Mucosa of rectum (tissue), 2 donors: Measurements from ENCODE around the gene KDM4F.
A peak's percentile ranks its signal among the peaks of the same experiment; 100 is the strongest.

Experiments used
- H3K27ac ChIP-seq, 2 donors: one replicate each; pipeline ENCODE4 v1.7.0; 2013; ENCODE audit warnings: inconsistent platforms in 2 of 2, low read depth in 2 of 2, low read length in 2 of 2
- H3K27me3 ChIP-seq, 2 donors: one replicate each; pipeline ENCODE4 v1.7.0; 2013; ENCODE audit warnings: low read length in 2 of 2; ENCODE audit not compliant: control insufficient read depth in 2 of 2, insufficient read depth in 2 of 2
- H3K36me3 ChIP-seq, 2 donors: one replicate each; pipeline ENCODE4 v1.7.0; 2013; ENCODE audit warnings: low read length in 2 of 2; ENCODE audit not compliant: control insufficient read depth in 2 of 2, insufficient read depth in 2 of 2
- H3K4me1 ChIP-seq, 2 donors: one replicate each; pipeline ENCODE4 v1.7.0; 2013; ENCODE audit warnings: low read length in 2 of 2, mild to moderate bottlenecking in 1 of 2; ENCODE audit not compliant: control insufficient read depth in 2 of 2, insufficient read depth in 2 of 2
- H3K4me3 ChIP-seq, 2 donors: one replicate each; pipeline ENCODE4 v1.7.0; 2013; ENCODE audit warnings: low read length in 2 of 2
- H3K9ac ChIP-seq, 2 donors: one replicate each; pipeline ENCODE4 v1.7.0; 2013; ENCODE audit warnings: low read length in 2 of 2, low read depth in 1 of 2, mild to moderate bottlenecking in 1 of 2
- H3K9me3 ChIP-seq, 2 donors: one replicate each; pipeline ENCODE4 v1.7.0; 2013; ENCODE audit warnings: low read length in 2 of 2; ENCODE audit not compliant: control insufficient read depth in 2 of 2
- donor health status: healthy.
- donor health status: Normal muscosa, but diverticular disease.

The KDM4F gene

GRCh38 chr11:95088946-95089619 is 39.9 kb downstream of the KDM4F start:
- peaks cover 29 to 36% of the 10 kb centered on the region in 2 donors for H3K4me1 ChIP-seq
- H3K9me3 ChIP-seq: no peaks in the 10 kb centered on the region

DNA sequence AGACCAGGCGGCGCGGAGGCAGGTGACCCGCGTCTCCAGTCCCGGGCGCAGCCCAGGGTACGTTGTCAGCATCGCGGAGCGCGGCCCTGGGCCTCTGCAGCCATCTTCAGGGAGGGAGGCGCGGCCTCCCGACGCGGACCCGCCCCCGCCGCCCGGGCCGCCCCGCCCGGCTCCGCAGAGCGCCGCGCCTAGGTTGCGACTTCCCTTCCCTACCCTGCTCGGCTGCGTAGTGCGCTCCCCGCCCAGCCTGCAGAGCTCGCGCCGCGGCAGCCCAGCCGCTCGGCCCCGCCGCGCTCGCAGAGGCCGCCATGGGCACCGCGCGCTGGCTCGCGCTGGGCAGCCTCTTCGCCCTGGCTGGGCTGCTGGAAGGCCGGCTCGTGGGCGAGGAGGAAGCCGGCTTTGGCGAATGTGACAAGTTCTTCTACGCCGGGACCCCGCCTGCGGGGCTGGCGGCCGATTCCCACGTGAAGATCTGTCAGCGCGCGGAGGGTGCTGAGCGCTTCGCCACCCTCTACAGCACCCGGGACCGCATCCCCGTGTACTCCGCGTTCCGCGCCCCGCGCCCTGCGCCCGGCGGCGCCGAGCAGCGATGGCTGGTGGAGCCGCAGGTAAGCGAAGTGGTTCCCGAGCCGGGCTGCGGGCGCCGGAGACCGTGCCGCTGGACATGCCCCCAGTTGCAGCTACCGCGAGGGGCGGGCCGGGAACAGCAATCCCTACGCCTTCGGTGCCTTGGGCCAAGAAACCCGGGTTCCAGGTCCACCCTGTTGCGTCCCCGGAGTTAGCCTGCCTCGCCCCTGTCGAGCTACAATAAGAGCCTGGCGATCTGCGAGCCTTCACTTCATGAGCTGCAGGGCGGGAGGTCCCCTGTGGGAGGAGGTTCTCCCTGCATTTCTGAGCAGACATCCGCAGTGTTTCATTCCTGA is 40.7 kb downstream of the KDM4F start, which contains the start of gene ENDOD1:
TSS of gene ENDOD1 (plus strand) at position 227 of the 923 bp plus-strand sequence. CDS start at position 309, 82 bp downstream.
- Histone ChIP-seq H3K4me3 (peak within 1 kb of the TSS; percentile 78 to 82), H3K36me3 (peaks cover 0 to 4% of the 10 kb centered on the region in 2 donors), H3K9me3 (no peaks in the 10 kb centered on the region), H3K4me1 (peaks cover 29 to 43% of the 10 kb centered on the region in 2 donors), H3K9ac (peak within 1 kb of the TSS; percentile 86 to 94), H3K27me3 (no peaks in the 10 kb centered on the region), H3K27ac (peak within 1 kb of the TSS; percentile 94 to 96)

More at GRCh38 chr11:95088946-95089619, 39.9 kb downstream of the KDM4F start:
- Histone ChIP-seq H3K4me3 (peak overlapping the region; percentile 78 to 82), H3K9ac (peak overlapping the region; percentile 42 to 94), H3K36me3 (peaks cover 0 to under 1% of the 10 kb centered on the region in 2 donors), H3K27me3 (no peaks in the 10 kb centered on the region), H3K27ac (peak overlapping the region; percentile 94 to 96)

GRCh38 chr11:95091663-95092180 is 42.5 kb downstream of the KDM4F start:
- H3K36me3 ChIP-seq: peaks cover 0 to 4% of the 10 kb centered on the region in 2 donors
- peak overlapping the region; percentile 77 to 96 for H3K27ac ChIP-seq
- H3K27me3 ChIP-seq: no peaks in the 10 kb centered on the region
- H3K4me3 ChIP-seq: peak overlapping the region in 1 of 2 donors; percentile 78
- H3K9ac ChIP-seq: peak overlapping the region in 1 of 2 donors; percentile 94
- no peaks in the 10 kb centered on the region for H3K9me3 ChIP-seq
- H3K4me1 ChIP-seq: peaks cover 29 to 43% of the 10 kb centered on the region in 2 donors

GRCh38 chr11:95092549-95093324 is 43.5 kb downstream of the KDM4F start:
- H3K4me1 ChIP-seq: peaks cover 34 to 49% of the 10 kb centered on the region in 2 donors
- H3K27me3 ChIP-seq: no peaks in the 10 kb centered on the region
- peaks cover 0 to 4% of the 10 kb centered on the region in 2 donors for H3K36me3 ChIP-seq
- no peaks in the 10 kb centered on the region for H3K9me3 ChIP-seq
- H3K9ac ChIP-seq: peak overlapping the region in 1 of 2 donors; percentile 94
- peak overlapping the region; percentile 77 to 96 for H3K27ac ChIP-seq
- peak overlapping the region; percentile 13 to 53 for H3K4me3 ChIP-seq

DNA sequence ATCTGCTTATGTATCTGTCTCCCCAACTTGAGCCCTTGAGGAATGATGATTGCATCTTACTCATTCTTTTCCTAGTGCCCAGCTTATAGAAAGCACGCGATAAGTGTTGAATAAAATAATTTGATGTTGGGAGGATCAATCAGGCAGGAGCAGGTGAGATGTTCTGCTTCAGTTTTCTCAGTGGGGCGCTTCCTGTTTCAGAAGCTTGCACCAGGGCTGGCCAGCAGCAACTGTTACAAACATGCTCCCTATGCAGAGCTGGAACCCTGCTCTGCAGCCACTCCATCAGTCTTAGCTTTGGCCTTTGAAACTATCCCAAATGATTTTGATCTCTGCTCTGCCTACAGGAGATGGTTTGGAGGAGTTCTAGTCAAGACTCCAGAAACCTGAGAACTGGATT is 44.3 kb downstream of the KDM4F start:
- Histone ChIP-seq H3K9ac (peak overlapping the region in 1 of 2 donors; percentile 39), H3K4me1 (peaks cover 37 to 57% of the 10 kb centered on the region in 2 donors), H3K9me3 (no peaks in the 10 kb centered on the region), H3K36me3 (peaks cover 0 to 4% of the 10 kb centered on the region in 2 donors), H3K27ac (peak overlapping the region; percentile 77 to 96), H3K4me3 (peak overlapping the region in 1 of 2 donors; percentile 17), H3K27me3 (no peaks in the 10 kb centered on the region)

DNA sequence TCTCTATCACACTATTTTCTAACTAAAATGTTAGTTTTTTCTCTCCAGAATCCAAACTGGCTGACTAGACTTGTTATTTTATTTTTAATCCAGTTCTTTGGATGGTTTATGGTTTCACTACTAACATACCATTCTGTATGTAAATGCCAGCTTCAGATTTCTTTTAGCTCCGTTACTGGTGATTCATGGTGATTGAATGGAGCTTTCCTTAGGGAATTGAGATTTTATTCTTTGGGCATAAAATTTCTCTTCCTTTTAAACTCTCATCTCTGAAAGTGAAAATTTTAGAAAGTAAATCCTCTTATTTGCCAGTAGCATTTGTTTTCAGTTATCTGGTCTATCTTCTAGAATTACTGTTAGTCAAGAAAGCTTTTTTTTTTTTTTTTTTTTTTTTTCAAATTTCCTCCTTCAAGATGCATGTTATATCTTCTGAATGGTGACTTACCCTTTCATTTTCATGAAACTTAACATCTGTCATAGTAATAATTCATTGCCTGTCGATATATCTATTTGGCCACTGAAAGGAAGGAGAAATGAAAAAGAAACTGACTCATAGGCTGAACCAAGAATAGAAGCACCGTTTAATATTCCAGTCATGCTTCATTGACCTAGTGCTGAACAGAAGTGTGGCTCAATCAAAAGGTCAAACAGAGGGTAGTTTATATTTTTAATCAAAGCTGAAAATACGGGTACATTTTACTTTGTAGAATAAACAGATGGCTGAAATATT is 46.8 kb downstream of the KDM4F start:
- H3K4me3 ChIP-seq: no peak overlapping the region
- peaks cover 0 to 4% of the 10 kb centered on the region in 2 donors for H3K36me3 ChIP-seq
- H3K27ac ChIP-seq: no peak overlapping the region
- no peak overlapping the region for H3K9ac ChIP-seq
- no peaks in the 10 kb centered on the region for H3K27me3 ChIP-seq
- no peaks in the 10 kb centered on the region for H3K9me3 ChIP-seq
- H3K4me1 ChIP-seq: peaks cover 39 to 65% of the 10 kb centered on the region in 2 donors

DNA sequence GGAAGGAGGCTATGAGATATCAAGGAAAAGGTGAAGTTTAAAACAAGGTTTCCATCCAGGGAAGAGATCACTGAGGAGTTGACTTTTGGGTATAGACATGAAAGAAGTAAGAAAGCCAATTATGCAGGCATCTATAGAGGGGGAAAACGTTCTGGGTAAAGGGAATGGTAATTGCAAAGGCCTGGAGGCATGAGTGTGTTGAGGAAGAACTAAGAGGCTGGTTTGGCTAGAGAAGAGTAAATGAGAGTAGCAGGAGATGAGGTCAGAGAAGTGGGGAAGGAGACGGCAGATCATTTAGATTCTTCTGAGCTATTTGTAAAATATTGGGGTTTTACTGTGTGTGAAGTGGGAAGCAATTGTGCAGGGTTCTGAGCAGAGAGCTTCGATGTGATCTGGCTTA is 48.0 kb downstream of the KDM4F start:
- H3K4me1 ChIP-seq: peaks cover 34 to 55% of the 10 kb centered on the region in 2 donors
- H3K36me3 ChIP-seq: peaks cover 0 to 4% of the 10 kb centered on the region in 2 donors
- H3K9me3 ChIP-seq: no peaks in the 10 kb centered on the region
- H3K4me3 ChIP-seq: no peak overlapping the region
- no peak overlapping the region for H3K9ac ChIP-seq
- no peak overlapping the region for H3K27ac ChIP-seq
- no peaks in the 10 kb centered on the region for H3K27me3 ChIP-seq

DNA sequence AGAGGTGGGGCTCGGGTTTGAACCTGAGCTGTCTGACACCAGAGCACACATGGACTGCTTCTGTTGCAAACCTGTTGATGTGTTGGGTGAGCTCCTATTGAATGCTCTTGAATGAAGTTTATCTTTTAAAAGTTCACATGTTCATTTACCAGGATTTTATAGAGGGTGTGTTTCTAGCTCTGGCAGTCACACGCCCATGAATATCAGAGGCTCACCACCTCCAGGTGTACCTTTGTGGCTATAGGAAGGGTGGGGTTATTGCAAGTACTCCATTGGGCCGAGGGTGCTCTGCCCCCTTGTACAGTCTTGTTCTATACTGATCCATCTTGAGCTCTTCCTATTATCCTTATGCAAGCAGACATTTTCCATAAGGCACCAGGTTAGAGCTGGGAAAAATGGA is 49.6 kb downstream of the KDM4F start:
- H3K36me3 ChIP-seq: peaks cover 0 to 4% of the 10 kb centered on the region in 2 donors
- peak overlapping the region; percentile 69 to 78 for H3K27ac ChIP-seq
- H3K4me1 ChIP-seq: peaks cover 24 to 41% of the 10 kb centered on the region in 2 donors
- peak overlapping the region in 1 of 2 donors; percentile 29 for H3K4me3 ChIP-seq
- H3K9me3 ChIP-seq: no peaks in the 10 kb centered on the region
- H3K9ac ChIP-seq: peak overlapping the region in 1 of 2 donors; percentile 11
- no peaks in the 10 kb centered on the region for H3K27me3 ChIP-seq

- Histone ChIP-seq H3K36me3 (no peaks in the 10 kb centered on the region), H3K4me3 (no peak overlapping the region), H3K27ac (peak overlapping the region in 1 of 2 donors; percentile 69), H3K9me3 (no peaks in the 10 kb centered on the region), H3K9ac (no peak overlapping the region), H3K27me3 (no peaks in the 10 kb centered on the region), H3K4me1 (peaks cover 24 to 34% of the 10 kb centered on the region in 2 donors)
These were observed 51.0 kb downstream of the KDM4F start for GRCh38 chr11:95100191-95100648.
